Measurements from ENCODE around the gene NELL1.

Gene NELL1

GRCh38 chr11:21553795-21554194 is 884.4 kb downstream of the NELL1 start:
- TF ChIP-seq, protein P1, sequence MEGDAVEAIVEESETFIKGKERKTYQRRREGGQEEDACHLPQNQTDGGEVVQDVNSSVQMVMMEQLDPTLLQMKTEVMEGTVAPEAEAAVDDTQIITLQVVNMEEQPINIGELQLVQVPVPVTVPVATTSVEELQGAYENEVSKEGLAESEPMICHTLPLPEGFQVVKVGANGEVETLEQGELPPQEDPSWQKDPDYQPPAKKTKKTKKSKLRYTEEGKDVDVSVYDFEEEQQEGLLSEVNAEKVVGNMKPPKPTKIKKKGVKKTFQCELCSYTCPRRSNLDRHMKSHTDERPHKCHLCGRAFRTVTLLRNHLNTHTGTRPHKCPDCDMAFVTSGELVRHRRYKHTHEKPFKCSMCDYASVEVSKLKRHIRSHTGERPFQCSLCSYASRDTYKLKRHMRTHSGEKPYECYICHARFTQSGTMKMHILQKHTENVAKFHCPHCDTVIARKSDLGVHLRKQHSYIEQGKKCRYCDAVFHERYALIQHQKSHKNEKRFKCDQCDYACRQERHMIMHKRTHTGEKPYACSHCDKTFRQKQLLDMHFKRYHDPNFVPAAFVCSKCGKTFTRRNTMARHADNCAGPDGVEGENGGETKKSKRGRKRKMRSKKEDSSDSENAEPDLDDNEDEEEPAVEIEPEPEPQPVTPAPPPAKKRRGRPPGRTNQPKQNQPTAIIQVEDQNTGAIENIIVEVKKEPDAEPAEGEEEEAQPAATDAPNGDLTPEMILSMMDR (IDR thresholded peaks at IDR 0.05; ENCODE audit: control insufficient read depth, insufficient read depth, low read depth, low read length, missing control alignments), result no peak
- no peak for DNase-seq (ENCODE audit: low read depth)
- H3K4me3 ChIP-seq (ENCODE audit: control insufficient read depth, low read depth, low read length), result no peak overlapping the region

DNA sequence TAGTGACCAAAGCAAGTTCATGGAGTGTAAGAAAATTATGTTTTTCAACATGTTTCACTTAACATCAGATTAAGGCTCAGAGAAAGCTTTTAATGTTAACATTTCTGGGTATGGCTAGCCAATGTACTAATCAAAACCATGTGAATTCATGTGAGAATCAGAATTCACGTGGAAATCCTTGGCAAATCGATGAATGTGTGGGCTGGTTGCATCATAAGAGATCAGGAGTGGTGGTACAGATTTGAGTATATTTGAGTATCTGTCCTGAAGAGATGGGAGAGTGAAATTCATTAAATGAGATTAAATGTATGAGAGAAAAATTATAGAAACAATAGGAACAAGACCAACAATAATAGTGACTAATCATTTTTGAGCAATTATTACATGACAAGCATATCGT is 884.9 kb downstream of the NELL1 start:
- no peak for DNase-seq (ENCODE audit: low read depth)
- no peak overlapping the region for H3K4me3 ChIP-seq (ENCODE audit: control insufficient read depth, low read depth, low read length)
- TF ChIP-seq, protein P1 (IDR thresholded peaks at IDR 0.05; ENCODE audit: control insufficient read depth, insufficient read depth, low read depth, low read length, missing control alignments), result no peak

- no peak overlapping the region for H3K4me3 ChIP-seq (ENCODE audit: control insufficient read depth, low read depth, low read length)
- no peak for DNase-seq (ENCODE audit: low read depth)
- TF ChIP-seq, protein P1 (IDR thresholded peaks at IDR 0.05; ENCODE audit: control insufficient read depth, insufficient read depth, low read depth, low read length, missing control alignments), result no peak
These were observed 887.5 kb downstream of the NELL1 start for GRCh38 chr11:21556926-21557325.

DNA sequence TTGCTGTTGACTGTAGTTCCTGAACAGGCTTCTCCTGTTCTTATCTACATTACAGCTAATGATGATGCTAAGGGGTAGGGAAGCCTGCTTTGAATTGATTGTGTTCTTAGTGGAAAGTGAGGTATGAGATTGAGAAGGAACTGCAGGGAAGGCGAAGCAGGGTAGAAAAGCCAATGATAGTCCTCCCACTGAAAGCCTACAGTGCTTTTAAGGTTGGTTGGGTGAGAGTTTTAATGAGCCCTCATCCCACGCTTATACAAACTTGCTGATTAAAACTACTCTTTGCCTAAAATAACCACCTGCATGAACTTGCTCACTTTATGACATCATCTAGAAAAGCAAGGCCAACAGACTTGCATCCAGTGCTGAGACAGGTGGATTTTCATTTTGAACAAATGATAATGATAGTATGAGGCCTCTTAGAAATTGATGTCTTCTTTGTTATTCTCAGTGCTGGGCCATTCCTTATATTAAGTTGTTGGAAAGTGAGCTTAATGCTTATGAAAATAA is 891.1 kb downstream of the NELL1 start:
- no peak overlapping the region for H3K4me3 ChIP-seq (ENCODE audit: control insufficient read depth, low read depth, low read length)
- DNase-seq (ENCODE audit: low read depth), result no peak
- TF ChIP-seq, protein P1 (IDR thresholded peaks at IDR 0.05; ENCODE audit: control insufficient read depth, insufficient read depth, low read depth, low read length, missing control alignments), result no peak

DNA sequence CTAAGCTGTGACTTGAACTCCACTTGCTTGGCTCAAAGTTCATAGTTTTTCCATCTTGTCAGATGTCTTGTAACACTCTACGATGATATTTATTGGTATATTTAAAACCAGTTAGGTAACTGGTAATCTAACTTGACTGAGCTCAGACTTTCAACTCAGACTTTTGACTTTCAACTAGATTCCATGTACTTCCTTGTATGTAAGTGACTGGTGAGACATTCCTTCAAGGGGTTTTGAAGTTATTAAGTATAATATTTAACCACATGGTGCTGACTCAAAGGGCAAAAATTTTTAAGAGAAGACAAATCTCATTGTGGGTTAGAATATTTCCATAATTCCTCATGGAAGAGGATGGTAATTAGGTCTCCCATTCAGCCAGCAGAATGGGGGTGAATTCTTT is 892.2 kb downstream of the NELL1 start:
- H3K4me3 ChIP-seq (ENCODE audit: control insufficient read depth, low read depth, low read length), result no peak overlapping the region
- DNase-seq (ENCODE audit: low read depth), result no peak
- TF ChIP-seq, protein P1 (IDR thresholded peaks at IDR 0.05; ENCODE audit: control insufficient read depth, insufficient read depth, low read depth, low read length, missing control alignments), result no peak

- DNase-seq (ENCODE audit: low read depth), result no peak
- no peak overlapping the region for H3K4me3 ChIP-seq (ENCODE audit: control insufficient read depth, low read depth, low read length)
- TF ChIP-seq, protein P1 (IDR thresholded peaks at IDR 0.05; ENCODE audit: control insufficient read depth, insufficient read depth, low read depth, low read length, missing control alignments), result no peak
These were observed 894.7 kb downstream of the NELL1 start for GRCh38 chr11:21564095-21564494.
